Smooth muscle cell (in vitro differentiated cells): ENCODE results near the gene PLPPR2. TPM values are rescaled to one million over a fixed set of nuclear protein-coding genes. Genes with fewer than 3 reads are reported as not detected.

ENCODE experiments used
- DNase-seq: peaks from one replicate; lab custom pipeline; 2025; ENCODE audit not compliant: unreplicated experiment; lab: John Stamatoyannopoulos, UW
- H2AFZ ChIP-seq: fragments of 200-600 bp; sonication (generic); 2 replicates; pipeline ENCODE4 v1.6.0; 2016; ENCODE audit warnings: antibody characterized with exemption, low read depth, mild to moderate bottlenecking
- H3F3A ChIP-seq: fragments of 200-600 bp; sonication (generic); 2 replicates; pipeline ENCODE4 v1.6.0; 2017; ENCODE audit warnings: antibody characterized with exemption, low read depth
- H3K27ac ChIP-seq: fragments of 200-600 bp; sonication (generic); 2 replicates; pipeline ENCODE4 v1.5.1; 2016; ENCODE audit warnings: low read depth, mild to moderate bottlenecking
- H3K27me3 ChIP-seq: fragments of 200-600 bp; sonication (generic); 2 replicates; pipeline ENCODE4 v1.6.1; 2016; ENCODE audit warnings: low read depth, mild to moderate bottlenecking
- H3K36me3 ChIP-seq: fragments of 200-600 bp; sonication (generic); 2 replicates; pipeline ENCODE4 v1.5.1; 2016; ENCODE audit warnings: low read depth
- H3K4me1 ChIP-seq: fragments of 200-600 bp; sonication (generic); 2 replicates; pipeline ENCODE4 v1.5.1; 2016; ENCODE audit warnings: low read depth
- H3K4me2 ChIP-seq: fragments of 200-600 bp; sonication (generic); 2 replicates; pipeline ENCODE4 v1.6.0; 2016; ENCODE audit warnings: mild to moderate bottlenecking
- H3K4me3 ChIP-seq: fragments of 200-600 bp; sonication (generic); 2 replicates; pipeline ENCODE4 v1.5.1; 2016; ENCODE audit warnings: mild to moderate bottlenecking
- H3K79me2 ChIP-seq: fragments of 200-600 bp; sonication (generic); 2 replicates; pipeline ENCODE4 v1.6.0; 2016; ENCODE audit warnings: low read depth, mild to moderate bottlenecking
- H3K9ac ChIP-seq: fragments of 200-600 bp; sonication (generic); 2 replicates; pipeline ENCODE4 v1.6.0; 2016; ENCODE audit warnings: low read depth
- H3K9me3 ChIP-seq: fragments of 200-600 bp; sonication (generic); replicated peaks from 2 replicates; pipeline ENCODE4 v1.5.1; 2016; ENCODE audit warnings: low read depth
- H4K20me1 ChIP-seq: fragments of 200-600 bp; sonication (generic); 2 replicates; pipeline ENCODE4 v1.6.0; 2016; ENCODE audit warnings: low read depth
- CTCF ChIP-seq: fragments of 200-600 bp; sonication (generic); IDR thresholded peaks from 2 replicates; pipeline ENCODE4 v1.5.1; 2017; ENCODE audit warnings: borderline replicate concordance, mild to moderate bottlenecking, antibody characterized with exemption; ENCODE audit not compliant: insufficient read depth, poor library complexity, severe bottlenecking
- WGBS: methylation state at CpG from one replicate; pipeline ENCODE4 v1.1.7; 2016; ENCODE audit warnings: low lambda C conversion rate; 5-methylcytosine and 5-hydroxymethylcytosine counted together
- polyA plus RNA-seq: library from polyadenylated mRNA; unstranded; fragments of >200 nt; fragmentation: Nextera tagmentation; extraction: Ambion mirVana; gene quantifications from 2 replicates; pipeline ENCODE4 v1.2.1, GENCODE V29; 2016
- total RNA-seq: library from RNA; depleted of rRNA; stranded (reverse); fragments of >200 nt; gene quantifications from 2 replicates; pipeline ENCODE4 v1.2.3, GENCODE V29; 2014

Gene PLPPR2
- total and polyA plus RNA-seq, 2 experiments from 2014 or later: 21.4 to 67.1 TPM

GRCh38 chr19:11384778-11385129 lies 29.5 kb downstream of the PLPPR2 start:
- TF ChIP-seq CTCF: no peak
- Histone ChIP-seq H3K9ac (no peak overlapping the region), H4K20me1 (peaks cover 3% of the 10 kb centered on the region), H3K9me3 (no peaks in the 10 kb centered on the region), H3K4me1 (peaks cover 9% of the 10 kb centered on the region), H3K4me3 (no peak overlapping the region), H3F3A (peaks cover 6% of the 10 kb centered on the region), H3K27ac (no peak overlapping the region), H3K4me2 (no peak overlapping the region), H2AFZ (no peak overlapping the region), H3K27me3 (no peaks in the 10 kb centered on the region), H3K79me2 (no peaks in the 10 kb centered on the region), H3K36me3 (no peaks in the 10 kb centered on the region)
- 80% methylated on average over 5 of the region's 5 CpGs for WGBS
- DNase-seq: no peak

GRCh38 chr19:11387162-11388034 lies 32.2 kb downstream of the PLPPR2 start:
- Histone ChIP-seq H3K4me2 (no peak overlapping the region), H3K27ac (no peak overlapping the region), H4K20me1 (no peaks in the 10 kb centered on the region), H3K79me2 (no peaks in the 10 kb centered on the region), H3K4me3 (no peak overlapping the region), H3K36me3 (no peaks in the 10 kb centered on the region), H3F3A (no peaks in the 10 kb centered on the region), H3K4me1 (peaks cover 5% of the 10 kb centered on the region), H3K27me3 (no peaks in the 10 kb centered on the region), H2AFZ (no peak overlapping the region), H3K9me3 (no peaks in the 10 kb centered on the region), H3K9ac (no peak overlapping the region)
- no peak for TF ChIP-seq CTCF
- 89% methylated on average over 19 of the region's 19 CpGs for WGBS
- DNase-seq: no peak

- H3K4me1 ChIP-seq: no peaks in the 10 kb centered on the region
- H3K36me3 ChIP-seq: no peaks in the 10 kb centered on the region
- H3F3A ChIP-seq: no peaks in the 10 kb centered on the region
- no peak overlapping the region for H2AFZ ChIP-seq
- no peak for TF ChIP-seq CTCF
- no peak overlapping the region for H3K27ac ChIP-seq
- WGBS: 98% methylated on average over 2 of the region's 2 CpGs
- no peak for DNase-seq
- no peak overlapping the region for H3K9ac ChIP-seq
- no peaks in the 10 kb centered on the region for H3K9me3 ChIP-seq
- H3K27me3 ChIP-seq: no peaks in the 10 kb centered on the region
- H3K4me3 ChIP-seq: no peak overlapping the region
- no peak overlapping the region for H3K4me2 ChIP-seq
- H4K20me1 ChIP-seq: no peaks in the 10 kb centered on the region
- H3K79me2 ChIP-seq: no peaks in the 10 kb centered on the region
Observed at GRCh38 chr19:11390359-11390758, 35.1 kb downstream of the PLPPR2 start.
